Fibroblast of skin of right biceps (primary cell): Measurements from ENCODE around the gene FSTL4.

Experiments
- DNase-seq: peaks from one replicate; pipeline ENCODE4 v3.0.0-alpha.2; 2013

FSTL4 gene

DNA sequence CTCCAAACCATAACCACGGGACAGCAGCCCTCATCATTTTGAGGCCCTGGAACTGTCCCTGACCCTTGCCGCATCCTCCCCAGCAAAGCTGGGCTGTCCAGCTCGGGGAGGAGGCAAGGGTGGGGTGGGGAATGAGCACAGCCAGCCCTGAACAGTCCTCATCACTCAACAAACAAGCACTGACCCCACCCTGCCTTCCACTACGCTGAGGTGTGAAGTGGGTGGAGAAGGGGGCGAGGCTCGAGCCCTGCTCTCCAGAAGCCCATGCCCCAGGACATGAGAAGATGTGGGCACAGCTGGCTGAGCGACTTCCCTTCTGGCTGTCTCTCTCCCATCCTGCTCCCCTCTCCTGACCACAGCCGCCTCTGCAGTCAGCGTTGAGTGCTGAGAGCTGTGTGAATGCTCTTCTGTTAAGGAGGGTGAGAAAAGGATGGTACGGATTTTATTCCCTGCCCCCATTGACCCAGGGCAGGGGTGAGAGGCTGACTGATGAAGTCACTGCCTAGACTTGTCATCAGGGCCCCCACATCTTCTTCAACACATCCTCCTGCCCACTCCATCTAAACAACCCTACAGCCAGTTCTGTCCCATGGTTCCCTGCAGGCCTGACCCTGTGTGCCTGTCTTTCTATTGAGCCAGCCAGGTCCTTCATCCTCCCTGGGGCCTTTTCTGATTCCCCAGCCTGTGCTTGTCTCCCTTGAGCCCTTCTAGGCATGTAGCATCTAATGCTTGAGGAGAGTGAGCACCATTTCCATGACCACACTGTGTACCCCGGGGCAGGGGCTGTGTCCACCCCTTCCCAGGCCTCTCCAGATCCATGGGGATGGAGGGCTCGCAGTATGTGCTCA, 276.0 kb downstream of the FSTL4 start:
- DNase-seq, result no peak

DNA sequence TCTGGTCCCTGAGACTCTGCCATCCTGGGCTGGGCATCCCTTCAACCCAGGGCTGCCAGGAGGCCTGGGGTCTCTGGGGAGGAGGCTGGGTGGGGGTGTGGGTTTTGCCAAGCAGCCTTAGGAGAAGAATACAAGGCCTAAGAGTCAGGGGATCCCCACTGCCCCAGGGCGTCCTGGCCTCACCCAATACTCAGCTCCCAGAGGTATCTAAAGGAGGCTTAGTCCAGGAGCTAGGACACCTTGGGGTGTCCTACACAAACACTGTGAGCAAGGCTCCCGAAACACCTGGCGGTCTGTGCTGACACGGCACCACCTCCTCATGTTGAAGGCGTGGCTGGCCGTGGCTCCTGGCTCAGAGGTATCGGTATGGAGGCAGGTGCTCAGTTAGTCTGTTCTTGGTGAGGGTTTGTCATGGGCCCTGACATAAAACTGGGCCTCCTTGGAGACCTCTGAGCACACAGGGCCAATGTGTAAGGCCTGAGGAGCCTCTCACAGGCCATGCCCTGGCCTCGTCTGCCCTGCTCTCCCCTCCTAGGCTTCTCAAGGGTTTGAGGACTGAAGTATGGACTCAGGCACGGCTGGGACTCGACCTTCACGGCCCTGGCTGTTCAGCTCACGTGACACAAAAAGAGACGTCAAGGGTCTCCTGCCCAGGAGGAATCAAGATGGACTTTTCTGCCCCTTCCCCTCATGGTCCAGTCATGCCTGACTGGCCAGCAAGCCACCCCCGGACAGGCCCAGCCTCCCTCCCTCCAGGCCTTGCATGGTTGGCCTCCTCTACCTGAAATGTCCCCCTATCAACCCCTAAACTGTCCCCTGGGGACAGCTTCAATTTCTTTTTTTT, 277.3 kb downstream of the FSTL4 start:
- no peak for DNase-seq

DNA sequence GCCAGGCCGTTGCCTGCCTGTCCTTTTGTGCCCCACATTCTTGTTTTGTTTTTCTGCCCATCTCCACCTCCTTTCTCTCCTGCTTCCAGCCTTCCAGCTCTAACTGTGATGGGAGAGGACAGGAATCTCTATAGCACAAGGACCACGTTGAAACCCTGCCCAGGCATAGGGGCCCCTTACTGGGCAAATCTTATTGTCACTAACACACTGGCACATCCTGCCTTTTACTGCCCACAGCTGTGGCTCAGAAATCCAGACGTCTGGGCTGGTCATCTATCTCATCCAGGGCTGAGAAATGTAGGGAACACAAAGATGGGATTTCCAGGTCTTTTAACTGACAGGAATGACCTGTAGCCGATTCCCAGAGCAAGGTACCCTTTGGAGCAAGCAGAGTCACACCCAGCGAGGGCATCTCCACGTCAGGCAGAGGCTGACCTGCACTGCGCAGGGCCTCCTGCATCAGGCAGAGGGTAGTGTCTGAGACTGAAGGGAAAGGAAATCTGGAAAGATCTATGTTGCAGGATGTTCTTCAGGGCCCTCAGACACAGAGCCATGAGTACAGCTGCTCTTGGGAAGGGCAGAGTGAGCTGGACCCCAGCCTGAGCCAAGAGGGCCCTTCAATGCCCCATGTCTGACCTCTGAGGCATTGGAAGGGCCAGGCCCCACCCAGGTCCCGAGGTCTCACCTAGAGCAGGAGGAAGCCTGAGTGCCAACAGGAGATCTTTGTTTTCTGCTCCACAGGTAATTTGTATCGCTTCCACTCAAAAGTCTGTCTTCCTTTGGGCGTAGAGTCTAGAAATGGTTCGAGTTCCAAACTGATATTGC, 278.8 kb downstream of the FSTL4 start:
- DNase-seq, result no peak

DNA sequence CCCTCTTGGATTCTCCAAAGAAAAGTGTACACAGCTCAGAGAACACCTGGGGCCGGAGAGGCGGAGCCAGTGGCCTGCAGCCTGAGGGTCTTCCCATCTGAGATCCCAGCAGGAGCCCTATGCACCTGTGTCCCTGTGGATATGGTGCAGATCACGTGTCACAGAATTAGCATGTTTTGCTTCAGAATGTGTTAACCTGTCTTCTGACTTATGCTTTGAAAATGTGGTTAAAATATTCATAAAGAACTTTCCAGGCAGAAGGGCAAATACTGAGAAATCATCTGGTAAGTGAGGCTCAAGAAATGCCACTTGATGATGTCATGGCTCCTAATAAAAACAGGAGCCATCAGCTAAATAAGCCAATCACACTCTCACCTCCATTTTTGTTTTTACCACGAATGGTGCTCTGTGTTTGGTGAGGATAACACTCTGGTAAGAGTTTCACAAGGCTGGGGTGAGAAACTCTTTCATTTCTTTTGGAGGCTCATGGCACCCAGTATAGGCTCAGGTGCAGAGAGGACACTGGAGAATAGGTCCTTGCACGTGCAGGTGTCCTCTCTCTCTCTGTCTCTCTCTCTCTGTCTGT, 279.8 kb downstream of the FSTL4 start:
- DNase-seq, result no peak

- DNase-seq, result no peak
These were observed 280.4 kb downstream of the FSTL4 start for GRCh38 chr5:133331941-133332340.

- no peak for DNase-seq
These were observed 281.4 kb downstream of the FSTL4 start for GRCh38 chr5:133330956-133331355.

DNA sequence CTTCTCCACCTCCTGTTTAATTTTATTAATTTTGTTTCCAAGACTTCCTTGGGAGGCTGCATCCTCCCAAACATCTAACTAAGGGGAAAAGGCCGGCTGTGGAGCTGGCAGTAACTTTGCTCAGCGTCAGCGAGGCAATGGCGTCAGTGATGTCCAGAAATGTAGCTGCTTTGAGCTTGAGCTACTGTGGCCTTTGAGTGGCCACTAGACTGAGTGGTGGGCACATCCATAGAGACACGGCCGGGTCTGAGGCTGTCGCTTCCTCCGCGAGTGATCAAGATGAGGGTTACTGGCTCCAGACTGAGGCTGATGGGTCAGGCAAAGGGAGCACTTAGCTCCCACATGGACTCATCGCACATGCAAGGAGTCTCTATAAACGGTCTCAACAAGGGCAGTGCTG, 283.5 kb downstream of the FSTL4 start:
- DNase-seq, result no peak

GRCh38 chr5:133327946-133328401, 284.4 kb downstream of the FSTL4 start:
- DNase-seq, result no peak

GRCh38 chr5:133326361-133326760, 286.0 kb downstream of the FSTL4 start:
- DNase-seq, result no peak

- DNase-seq, result no peak
These were observed 286.5 kb downstream of the FSTL4 start for GRCh38 chr5:133325864-133326263.

DNA sequence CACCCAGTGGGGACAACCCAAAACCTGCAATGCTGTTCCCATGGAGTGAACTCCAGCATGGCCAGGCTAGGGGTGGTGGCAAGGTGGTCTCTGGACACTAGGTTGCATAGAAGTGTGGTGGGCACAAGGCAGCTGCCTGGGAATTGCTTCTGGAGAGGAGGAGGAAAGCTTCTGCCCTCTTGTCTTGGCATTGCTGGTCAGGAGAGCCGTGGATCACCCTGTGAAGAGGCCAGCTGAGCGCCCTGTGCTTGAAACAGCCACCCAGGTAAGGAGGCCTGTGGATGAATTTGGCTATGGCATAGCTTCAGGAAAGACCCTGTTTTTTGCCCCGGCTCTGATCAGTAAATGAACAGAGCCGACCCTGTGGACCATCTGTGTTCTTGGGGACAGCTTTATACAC, 287.4 kb downstream of the FSTL4 start:
- DNase-seq, result no peak

DNA sequence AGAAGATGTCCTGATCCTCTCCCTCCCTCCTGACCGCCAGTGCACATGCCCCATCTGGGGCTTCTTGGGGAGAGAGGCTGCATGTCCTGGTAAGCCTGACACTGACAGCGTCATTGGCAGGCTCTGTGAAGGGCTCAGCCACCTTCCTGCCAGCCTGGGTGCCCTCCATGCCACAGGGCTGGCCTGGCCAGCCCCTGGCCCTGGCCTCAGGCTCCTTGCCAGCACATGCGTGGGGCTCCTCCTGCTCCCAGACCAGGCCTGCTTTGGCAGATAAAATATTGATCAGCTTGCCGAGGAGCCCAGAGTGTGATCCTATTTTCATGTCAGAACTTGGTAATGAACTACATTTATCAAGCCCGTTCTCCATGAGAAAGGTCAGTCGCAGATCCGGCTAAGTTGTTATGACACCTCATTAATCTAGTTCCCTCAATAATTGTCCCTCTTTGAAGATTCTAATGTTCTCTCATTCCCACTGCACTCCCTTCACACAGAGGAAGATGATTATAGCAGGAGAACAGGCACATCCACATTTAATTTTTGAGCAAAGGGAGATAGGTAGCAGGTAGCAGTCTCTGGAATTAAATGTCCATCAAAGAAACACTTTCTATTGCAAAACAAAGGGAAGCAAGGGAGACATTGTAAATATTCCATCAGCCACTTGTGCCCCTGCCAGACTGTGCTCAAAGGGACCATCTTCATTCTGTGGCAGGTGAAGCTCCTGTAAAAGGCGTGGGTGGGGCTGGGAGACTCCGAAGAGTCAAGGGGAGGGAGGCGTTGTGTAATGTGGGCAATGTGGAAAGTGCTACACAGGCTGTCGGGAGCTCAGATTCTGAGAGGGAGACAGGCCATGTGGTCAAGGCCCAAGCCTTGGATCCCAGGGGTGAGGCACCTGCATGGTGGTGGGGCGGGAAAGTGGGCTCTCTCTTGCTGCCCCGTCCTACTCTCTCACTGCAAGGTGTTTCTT, 288.6 kb downstream of the FSTL4 start:
- DNase-seq, result no peak

DNA sequence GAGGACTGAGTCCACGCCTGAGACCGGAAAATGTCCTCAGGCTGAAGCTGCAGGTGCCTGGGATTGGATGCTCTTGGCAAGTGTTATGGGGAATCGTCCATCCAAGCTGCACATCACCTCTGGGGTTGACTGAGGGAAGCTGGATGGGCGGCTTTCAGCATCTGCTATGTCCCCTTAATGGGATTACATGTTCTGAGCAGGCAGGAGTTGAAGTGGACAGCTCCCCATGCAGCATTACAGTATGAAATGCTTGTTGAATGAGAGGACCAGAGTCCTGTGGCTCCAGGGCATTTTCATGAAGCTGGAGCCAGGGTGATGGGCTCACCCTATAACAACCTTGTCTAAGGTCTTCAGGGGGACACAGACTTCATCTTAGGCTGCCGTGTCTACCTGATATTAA, 289.6 kb downstream of the FSTL4 start:
- no peak for DNase-seq

GRCh38 chr5:133321833-133322420, 290.4 kb downstream of the FSTL4 start:
- DNase-seq, result no peak

- no peak for DNase-seq
These were observed 291.0 kb downstream of the FSTL4 start for GRCh38 chr5:133321286-133321832.

DNA sequence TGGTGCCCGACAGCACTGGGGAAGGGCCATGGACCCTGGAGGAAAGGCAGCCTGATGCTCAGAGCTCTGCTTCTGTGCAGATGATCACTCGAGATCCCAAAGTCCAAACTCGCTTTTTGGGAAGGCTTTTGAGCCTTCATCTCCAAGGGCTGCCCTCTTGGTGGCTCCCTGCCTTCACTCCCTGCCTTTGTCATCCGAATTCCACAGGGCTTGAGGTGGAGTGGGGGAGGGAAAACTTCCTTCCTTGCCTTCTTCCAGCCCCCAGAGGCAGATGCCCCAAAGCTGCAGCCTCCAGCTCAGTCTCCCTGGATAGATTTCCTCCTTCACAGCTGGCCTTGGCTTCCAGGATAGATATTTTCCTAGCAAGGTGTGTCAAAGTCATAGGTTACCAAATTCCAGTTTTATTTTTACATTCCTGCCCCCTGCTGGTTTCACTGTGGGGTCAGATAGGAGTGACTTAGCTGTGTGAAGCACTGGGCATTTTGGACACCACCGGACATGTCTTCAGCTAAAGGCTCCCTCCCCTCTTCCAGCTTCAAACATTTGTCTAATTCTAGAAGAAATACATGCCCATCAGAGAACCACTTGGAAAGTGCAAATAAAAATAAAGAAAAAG, 292.3 kb downstream of the FSTL4 start:
- DNase-seq, result no peak

DNA sequence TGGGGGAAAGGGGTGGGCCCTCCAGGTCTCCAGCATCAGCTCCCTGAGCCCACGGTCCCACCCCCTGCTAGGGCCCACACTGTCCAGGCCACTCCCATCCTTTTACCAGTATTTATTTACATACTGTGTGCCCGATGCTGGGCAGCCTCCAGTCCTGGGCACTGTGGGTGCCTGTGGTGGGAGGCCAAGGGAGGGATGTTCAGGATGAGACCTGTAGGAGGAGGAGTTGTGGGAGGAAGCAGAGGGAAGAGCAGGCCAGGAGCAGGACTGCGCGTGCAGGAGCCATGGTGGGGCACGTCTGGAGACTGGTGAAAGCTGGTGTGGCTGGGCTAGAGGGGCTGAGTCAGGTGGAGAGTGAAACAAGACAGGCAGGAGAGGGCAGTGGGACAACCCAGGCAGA, 293.1 kb downstream of the FSTL4 start:
- DNase-seq, result no peak

DNA sequence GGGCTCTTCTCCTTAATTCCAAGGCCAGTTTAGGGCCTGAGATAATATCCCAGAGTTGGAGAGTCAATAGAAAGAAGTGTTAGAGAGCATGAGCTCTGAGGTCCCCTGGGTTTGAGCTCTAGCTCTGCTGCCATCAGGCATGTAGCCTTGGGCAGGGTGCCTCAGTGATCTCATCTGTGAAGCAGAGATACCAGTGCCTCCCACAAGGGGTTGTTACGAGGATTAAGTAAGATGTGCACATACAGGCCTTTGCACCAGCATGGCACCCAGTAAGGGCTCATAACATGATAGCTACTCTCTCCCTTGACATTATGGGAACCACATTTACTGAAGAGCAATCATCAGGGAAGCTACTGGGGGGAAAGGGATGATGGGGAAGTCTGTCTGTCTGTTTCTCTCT, 294.8 kb downstream of the FSTL4 start:
- DNase-seq, result no peak

DNA sequence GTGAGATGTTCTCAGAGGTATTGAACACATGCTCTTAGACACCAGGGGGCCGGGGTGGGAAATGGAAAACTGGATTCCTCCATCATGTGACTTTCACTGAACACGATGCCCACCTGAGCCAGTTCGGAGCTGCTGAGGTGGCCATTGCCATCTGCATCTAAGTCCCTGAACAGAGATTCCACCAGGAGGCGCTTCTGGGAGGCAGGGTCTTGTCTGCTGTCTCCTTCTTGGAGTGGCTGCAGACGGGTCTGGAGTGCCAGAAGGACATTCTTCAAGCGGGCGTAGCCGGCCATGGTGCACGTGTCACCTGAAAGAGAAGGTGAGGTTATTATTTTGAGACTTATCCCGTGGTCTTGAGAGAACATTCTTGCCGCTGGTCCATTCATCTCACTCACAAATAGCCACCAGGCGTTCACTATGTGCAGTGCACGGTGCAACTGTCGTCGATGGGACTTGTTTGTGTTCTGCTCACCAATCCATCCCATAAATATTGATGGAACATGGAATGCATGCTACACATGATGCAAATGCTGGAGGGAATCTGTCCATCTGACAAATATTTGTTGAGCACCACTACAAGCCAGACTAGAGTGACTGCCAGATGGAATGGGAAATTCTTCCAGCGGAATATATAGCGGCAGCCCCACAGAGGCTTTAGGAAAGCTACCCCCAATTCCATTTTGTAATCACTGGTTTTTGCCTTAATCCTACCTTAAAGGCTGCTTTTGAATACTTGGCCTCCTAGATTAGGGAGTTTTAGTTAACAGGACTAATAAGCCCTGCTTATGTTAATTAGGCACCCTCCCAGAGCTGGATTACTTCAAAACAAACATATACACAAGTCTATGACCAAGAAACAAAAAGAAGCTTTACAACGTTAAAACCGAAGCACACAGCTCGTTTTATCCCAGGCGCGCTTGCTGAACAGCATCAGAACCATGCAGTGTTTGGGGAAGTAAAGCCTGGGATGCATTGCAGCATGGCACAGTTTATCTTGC, 295.7 kb downstream of the FSTL4 start:
- no peak for DNase-seq
